NCI-H128 (cell line): ENCODE data around the gene EFCAB7.
"Not testable (repeated sequence)": the region's sequence is repeated elsewhere in the genome, so short reads cannot be mapped to it uniquely, and the experiment has no call there.

Experiments used
- DNase-seq: peaks from one replicate; lab custom pipeline; 2025; ENCODE audit not compliant: unreplicated experiment; lab: John Stamatoyannopoulos, UW

EFCAB7 gene

GRCh38 chr1:63548877-63549276 is 25.6 kb downstream of the EFCAB7 start:
- DNase-seq: no peak

- no peak for DNase-seq
These were observed 32.2 kb downstream of the EFCAB7 start for GRCh38 chr1:63555480-63555879.

GRCh38 chr1:63557365-63557987 is 34.2 kb downstream of the EFCAB7 start:
- no peak for DNase-seq

DNA sequence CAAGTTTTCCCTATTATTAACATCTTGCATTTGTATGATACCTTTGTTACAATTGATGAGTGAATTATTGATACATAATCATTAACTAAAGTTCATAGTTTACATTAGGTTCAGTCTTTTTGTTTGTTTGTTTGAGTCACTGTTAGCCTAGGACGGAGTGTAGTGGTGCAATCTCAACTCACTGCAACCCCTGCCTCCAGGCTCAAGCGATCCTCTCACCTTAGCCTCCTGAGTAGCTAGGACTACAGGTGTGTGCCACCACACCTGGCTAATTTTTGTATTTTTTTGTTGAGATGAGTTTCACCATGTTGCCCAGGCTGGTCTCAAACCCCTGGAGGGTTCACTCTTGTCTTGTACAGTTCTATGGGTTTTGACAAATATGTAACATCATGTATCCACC is 36.0 kb downstream of the EFCAB7 start:
- no peak for DNase-seq

- no peak for DNase-seq
These were observed 40.4 kb downstream of the EFCAB7 start for GRCh38 chr1:63563745-63564144.

DNA sequence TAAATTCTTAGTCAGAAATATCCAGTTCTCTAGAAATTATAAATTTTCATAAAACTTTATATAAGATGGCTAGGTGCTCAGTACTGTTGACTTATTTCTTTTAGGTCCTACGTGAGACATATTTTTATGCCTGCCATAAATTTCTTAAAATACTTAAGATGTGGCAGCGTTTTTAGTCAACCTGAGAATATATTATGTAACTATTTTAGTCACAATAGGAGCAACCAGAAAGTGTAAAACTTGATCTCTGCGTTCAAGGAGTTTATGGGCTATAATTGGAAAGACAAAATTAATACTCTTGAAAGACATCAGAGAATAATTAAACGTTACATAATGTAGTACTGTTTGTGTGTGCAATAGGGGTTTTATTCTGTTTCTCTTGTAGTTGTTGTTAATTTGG is 45.7 kb downstream of the EFCAB7 start:
- no peak for DNase-seq

DNA sequence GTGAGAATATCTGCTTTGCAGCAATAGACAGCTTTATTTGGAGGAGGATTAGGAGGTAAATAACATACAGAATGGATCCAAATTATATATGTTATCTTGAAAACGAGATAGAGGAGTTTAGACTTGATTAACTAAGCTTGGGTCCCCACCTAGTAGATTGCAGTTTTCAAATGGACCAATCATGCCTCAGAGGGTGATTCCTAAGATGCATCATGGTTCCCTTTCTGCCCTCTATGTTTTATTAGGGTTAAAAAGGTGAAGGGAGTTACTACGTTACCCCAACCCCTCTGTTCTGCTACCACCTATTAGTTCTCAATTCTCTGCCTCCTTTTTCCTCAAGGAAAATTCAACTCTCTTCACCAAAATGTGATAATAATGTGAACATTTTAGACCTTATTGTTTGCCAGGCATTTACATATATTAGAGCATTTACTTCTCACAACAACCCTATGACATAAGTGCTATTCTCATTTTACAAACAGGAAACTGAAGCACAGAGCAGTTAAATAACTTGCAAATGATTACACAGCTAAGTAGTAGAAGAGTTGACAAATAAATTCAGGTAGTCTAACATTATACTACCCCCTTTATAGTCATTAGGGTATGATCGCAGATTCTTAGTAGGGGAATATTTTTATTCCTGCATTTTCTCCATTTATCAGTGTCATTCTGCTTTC is 46.5 kb downstream of the EFCAB7 start:
- no peak for DNase-seq

- not testable (repeated sequence) for DNase-seq
These were observed 49.4 kb downstream of the EFCAB7 start for GRCh38 chr1:63572686-63573085.

DNA sequence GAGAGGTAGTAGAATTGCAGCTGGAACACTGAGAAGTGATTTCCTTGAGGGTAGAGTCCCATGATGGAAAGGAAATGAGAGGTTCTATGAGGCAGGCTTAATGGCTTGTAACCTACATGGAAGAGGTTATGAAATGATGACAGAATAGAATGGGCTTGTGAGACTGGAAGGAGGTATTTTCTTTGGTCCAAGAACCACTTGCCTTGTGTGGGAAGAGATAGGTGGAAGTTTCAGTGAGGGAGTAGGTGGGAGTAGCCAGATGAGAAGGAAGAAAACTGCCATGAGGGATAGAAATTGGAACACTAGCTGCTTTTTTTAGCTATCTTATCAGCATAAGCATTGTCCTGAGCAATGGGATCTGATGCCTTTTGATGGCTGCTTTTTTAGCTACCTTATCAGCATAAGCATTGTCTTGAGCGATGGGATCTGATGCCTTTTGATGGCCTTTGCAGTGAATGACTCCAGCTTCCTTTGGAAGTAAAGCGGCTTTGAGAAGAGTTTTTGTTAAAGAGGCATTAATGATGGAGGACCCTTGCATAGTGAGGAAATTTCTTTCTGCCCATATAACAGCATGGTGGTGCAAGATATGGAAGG is 51.0 kb downstream of the EFCAB7 start:
- not testable (repeated sequence) for DNase-seq

DNA sequence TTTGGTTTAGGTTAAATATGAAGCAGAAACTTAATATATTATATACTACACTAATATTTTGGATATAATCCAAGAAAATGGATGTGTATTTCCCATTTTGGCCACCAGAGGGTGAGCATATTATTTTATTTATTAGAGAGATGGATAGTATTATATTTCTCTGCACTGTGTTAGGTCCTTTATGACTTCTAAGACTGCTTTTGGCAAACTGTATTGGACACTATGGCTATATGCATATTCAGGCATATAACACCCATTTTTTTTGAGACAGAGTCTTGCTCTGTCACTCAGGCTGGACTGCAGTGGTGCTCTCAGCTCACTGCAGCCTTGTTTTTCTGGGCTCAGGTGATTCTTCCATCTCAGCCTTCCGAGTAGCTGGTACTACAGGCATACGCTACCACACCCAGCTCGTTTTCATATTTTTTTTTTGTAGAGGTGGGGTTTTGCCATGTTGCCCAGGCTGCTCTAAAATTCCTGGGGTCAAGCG is 52.1 kb downstream of the EFCAB7 start:
- no peak for DNase-seq

DNA sequence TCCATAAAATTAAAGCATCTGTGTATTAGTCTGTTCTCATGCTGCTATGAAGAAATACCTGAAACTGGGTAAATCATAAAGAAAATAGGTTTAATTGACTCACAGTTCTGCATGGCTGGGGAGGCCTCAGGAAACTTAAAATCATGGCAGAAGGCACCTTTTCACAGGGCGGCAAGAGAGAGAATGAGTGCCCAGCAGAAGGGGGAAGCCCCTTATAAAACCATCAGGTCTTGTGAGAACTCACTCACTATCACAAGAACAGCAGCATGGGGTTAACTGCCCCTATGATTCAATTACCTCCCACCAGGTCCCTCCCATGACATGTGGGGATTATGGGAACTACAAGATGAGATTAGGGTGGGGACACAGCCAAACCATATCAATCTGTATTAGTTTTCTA is 63.0 kb downstream of the EFCAB7 start:
- DNase-seq: not testable (repeated sequence)

DNA sequence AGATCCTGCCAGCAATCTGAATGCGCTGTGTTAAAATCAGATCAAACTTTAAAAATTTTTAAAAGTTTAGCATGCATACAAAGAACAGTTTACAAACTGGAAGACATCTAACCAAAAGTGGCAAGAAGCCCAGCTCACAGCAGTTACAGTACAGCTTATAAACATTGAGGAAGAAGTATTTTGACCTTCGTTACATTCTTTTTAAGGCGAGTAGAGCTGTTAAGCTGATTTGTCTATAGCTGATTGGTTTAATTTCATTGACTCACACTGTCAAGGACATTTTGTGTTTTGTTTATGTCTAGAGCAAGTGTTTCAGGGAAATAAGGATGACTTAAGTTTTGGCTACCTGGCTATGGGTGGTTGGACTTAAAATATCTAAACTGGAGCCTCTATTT is 66.8 kb downstream of the EFCAB7 start:
- DNase-seq: no peak

DNA sequence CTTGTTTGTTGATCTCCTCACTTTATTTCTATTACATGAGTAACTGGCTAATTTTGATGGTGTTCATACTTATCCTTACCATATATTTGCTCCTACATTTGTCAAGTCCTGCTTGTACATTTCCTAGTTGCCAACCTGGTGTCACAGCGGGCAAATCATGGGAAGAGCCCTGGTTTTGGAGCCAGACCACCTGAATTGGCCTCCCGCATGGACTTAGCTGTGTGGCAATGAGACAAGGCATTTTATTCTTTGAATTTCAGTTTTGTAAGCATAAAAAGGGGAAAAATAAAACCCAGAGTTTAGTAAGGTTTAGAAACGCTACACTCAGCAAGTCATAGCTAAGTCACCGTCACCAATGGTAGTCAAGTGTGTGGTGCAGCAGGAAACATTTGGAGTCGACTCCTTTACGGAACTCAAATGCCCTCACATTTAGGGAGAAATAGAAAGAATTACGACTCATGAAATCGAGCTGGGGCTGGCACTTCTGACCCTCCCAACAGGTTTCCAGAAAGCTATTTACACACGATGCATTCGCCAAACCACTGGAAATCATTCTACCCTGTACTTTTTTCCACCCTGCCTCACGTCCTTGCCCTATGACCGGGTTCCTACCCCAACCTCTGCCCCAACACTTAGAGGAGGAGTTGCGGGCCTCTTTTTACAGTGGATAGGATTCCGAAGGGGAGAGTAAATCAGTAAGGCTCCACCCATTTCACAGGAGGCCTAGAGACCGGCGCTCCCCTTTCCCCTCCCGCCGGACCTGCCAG is 69.4 kb downstream of the EFCAB7 start:
- DNase-seq: no peak

- DNase-seq: peak; percentile 68
These were observed 70.1 kb downstream of the EFCAB7 start, which contains the start of gene PGM1 for GRCh38 chr1:63593303-63593885. PGM1 (plus strand) TSS chr1:63593411; CDS start chr1:63593489, 78 bp downstream.

- DNase-seq: no peak
These were observed 70.7 kb downstream of the EFCAB7 start for GRCh38 chr1:63593886-63594605.

DNA sequence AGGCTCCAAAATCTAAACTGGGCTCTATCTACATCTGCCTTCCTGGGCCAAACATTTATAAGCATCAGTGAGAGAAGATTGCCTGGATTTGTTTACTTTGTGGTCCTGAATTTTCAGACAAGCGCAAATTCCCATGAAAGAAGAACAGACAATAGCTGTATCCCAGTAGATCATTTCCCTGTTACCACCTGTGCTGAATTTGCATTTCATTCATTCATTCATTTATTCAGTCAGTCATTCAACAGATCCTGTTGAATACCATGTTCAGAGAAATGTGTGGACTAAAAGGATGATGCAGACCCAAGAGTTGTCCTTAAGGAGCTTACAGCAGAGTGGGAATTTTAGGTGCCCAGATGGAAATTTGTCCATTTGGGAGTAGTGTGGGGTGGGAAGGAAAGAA is 72.1 kb downstream of the EFCAB7 start:
- DNase-seq: no peak

GRCh38 chr1:63599799-63600198 is 76.5 kb downstream of the EFCAB7 start:
- DNase-seq: no peak

DNA sequence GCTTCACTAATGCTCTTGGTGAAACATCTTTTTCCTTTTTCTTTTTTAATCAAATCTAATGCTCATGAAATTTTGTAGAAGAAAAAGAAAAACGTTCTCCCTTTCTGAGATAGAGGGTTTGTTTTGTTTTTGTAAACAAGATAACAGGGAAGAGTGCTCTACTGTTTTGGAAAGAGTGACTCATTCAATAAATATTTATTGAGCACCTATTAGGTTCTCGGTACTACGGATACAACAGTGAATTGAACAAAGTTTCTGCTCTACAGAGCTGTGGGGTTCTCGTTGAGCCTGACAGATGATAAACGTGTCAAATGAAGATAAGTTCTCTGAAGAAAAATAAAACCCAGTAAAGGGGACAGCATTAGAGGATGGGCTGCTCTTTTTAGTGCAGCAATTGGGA is 76.9 kb downstream of the EFCAB7 start:
- DNase-seq: no peak

DNA sequence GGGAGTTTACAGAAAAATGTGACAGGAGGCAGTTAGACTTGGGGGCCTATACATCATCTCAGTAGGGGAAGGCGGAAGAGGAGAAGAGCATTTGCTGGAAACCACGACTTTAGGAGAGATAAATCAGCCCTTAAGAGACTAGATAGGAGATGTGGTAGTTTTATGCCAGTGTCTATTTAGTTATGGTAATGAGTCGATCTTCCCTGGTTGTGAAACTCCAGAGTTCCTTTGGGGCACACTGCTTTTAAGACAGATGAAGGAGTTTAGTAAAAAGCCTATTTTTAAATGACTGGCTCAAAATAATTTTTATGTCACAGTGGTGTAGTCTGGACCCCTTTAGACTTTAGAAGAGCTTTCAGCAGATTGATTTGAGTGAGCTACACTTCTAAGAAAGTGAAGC is 77.7 kb downstream of the EFCAB7 start:
- DNase-seq: no peak

DNA sequence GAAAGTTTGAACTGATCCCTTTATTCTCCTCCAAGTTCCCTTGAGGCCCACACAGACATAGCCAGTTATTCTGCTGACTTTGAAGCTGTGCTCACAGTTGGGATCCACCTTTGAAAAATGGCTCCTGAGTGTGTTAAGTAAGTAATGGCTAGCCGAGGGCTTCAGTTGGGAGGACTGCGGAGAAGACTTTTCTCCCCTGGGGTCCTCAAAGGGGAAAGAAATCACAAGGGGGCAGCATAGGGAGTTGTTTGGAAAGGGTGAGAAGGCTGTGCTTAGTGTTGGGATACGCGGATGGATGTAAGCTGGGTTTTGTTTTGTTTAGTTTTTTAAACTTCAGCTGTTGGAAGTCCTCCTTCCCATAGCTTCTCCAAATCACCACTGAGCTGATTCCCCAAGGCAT is 78.1 kb downstream of the EFCAB7 start:
- no peak for DNase-seq

DNA sequence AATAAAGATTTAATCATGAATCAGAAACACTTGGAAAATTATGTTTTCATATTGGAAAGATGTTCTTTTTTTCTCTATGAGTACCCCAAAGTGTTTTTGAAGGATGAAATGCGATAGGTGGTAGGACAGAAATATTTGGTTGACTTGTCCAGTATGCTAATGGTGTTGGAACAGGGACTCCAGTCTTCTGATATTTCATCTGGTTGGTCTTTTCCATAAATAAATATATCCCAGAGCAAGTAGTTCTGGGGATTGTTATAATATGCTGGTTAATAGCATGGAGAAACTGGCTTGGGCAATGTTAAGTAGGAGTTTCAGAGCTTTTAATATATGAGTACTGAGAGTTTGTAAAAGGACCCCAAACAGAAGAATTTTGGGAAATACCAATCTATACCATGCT is 78.6 kb downstream of the EFCAB7 start:
- no peak for DNase-seq
